Measurements from ENCODE around the gene USH2A. TPM values are rescaled to one million over a fixed set of nuclear protein-coding genes. Genes with fewer than 3 reads are reported as not detected.

USH2A gene
- polyA plus RNA-seq, 2 of the 4 experiments (the other 2 are of a cell fraction), result not detected

GRCh38 chr1:216114180-216114579 is 309.1 kb downstream of the USH2A start:
- POLR2A ChIA-PET, result no interaction called here

GRCh38 chr1:216113181-216113580 is 310.1 kb downstream of the USH2A start:
- no peak for TF ChIP-seq KDM1A (IDR thresholded peaks at IDR 0.05; ENCODE audit: low read depth)
- ChIA-PET POLR2A (no interaction called here), CTCF (no interaction called here)
- Histone ChIP-seq H3K27ac (no peak overlapping the region), H3K4me2 (no peak overlapping the region), H3K4me3 (no peak overlapping the region), H3K4me1 (no peaks in the 10 kb centered on the region), H3K9me3 (no peaks in the 10 kb centered on the region)
- 31% methylated on average over 4 of the region's 4 CpGs for WGBS (ENCODE audit: missing lambda C conversion rate)
- FAIRE-seq (no peak), DNase-seq (ENCODE audit: low read depth in 1 of 2, low spot score in 1 of 2) (no peak), ATAC-seq (no peak)

More at GRCh38 chr1:216114180-216114579, 309.1 kb downstream of the USH2A start:
- no peak for FAIRE-seq
- DNase-seq (ENCODE audit: low read depth in 1 of 2, low spot score in 1 of 2), result no peak
- Histone ChIP-seq H3K4me2 (no peak overlapping the region), H3K9me3 (no peaks in the 10 kb centered on the region), H3K4me3 (no peak overlapping the region), H3K4me1 (no peaks in the 10 kb centered on the region), H3K27ac (no peak overlapping the region)
- CTCF ChIA-PET, result no interaction called here
- no peak for TF ChIP-seq KDM1A (IDR thresholded peaks at IDR 0.05; ENCODE audit: low read depth)
- no peak for ATAC-seq

- TF ChIP-seq HOXA7 (CRISPR knock-in tag; IDR thresholded peaks at IDR 0.05) (no peak), ZNF302 (CRISPR knock-in tag; IDR thresholded peaks at IDR 0.05) (no peak), HDAC2 (IDR thresholded peaks at IDR 0.05) (no peak), HMGXB4 (CRISPR knock-in tag; IDR thresholded peaks at IDR 0.05; ENCODE audit: borderline replicate concordance) (no peak), CHD4 (IDR thresholded peaks at IDR 0.05; ENCODE audit: borderline replicate concordance) (no peak), MAZ (IDR thresholded peaks at IDR 0.05; ENCODE audit: borderline replicate concordance, low read depth, low read length) (no peak), USF2 (IDR thresholded peaks at IDR 0.05) (no peak), E2F6 (IDR thresholded peaks at IDR 0.05; ENCODE audit: borderline replicate concordance, low read depth) (no peak), RARB (CRISPR knock-in tag; IDR thresholded peaks at IDR 0.05) (no peak), CHD2 (IDR thresholded peaks at IDR 0.05; ENCODE audit: low read length, partially characterized antibody) (no peak), POLR2AphosphoS2 (conservative IDR thresholded peaks at IDR 0.05; ENCODE audit: low read length) (no peak), GATA3 (IDR thresholded peaks at IDR 0.05; ENCODE audit: borderline replicate concordance) (no peak), CBX2 (IDR thresholded peaks at IDR 0.05; ENCODE audit: borderline replicate concordance, low read depth) (no peak), HES2 (IDR thresholded peaks at IDR 0.05) (no peak), MYC (IDR thresholded peaks at IDR 0.05; ENCODE audit: borderline replicate concordance, low read length) (no peak), EHMT2 (IDR thresholded peaks at IDR 0.05; ENCODE audit: low read depth) (no peak), TP53 (CRISPR knock-in tag; IDR thresholded peaks at IDR 0.05) (no peak)
- H3K4me3 ChIP-seq, result no peak overlapping the region
- no peak for ATAC-seq
- no peak overlapping the region for H3K4me2 ChIP-seq
- ChIA-PET CTCF (no interaction called here), POLR2A (no interaction called here)
- no peak for DNase-seq (ENCODE audit: low read depth in 1 of 2, low spot score in 1 of 2)
- H3K27ac ChIP-seq, result no peak overlapping the region
- WGBS (ENCODE audit: missing lambda C conversion rate), result 2% methylated on average over 2 of the region's 2 CpGs
- no peaks in the 10 kb centered on the region for H3K9me3 ChIP-seq
- no peak for FAIRE-seq
- H3K4me1 ChIP-seq, result no peaks in the 10 kb centered on the region
Measured at GRCh38 chr1:216111842-216112241, 311.4 kb downstream of the USH2A start.

GRCh38 chr1:216095400-216095799 is 327.8 kb downstream of the USH2A start:
- H3K4me2 ChIP-seq, result no peak overlapping the region
- FAIRE-seq (no peak), ATAC-seq (no peak), DNase-seq (ENCODE audit: low read depth in 1 of 2, low spot score in 1 of 2) (no peak)
- H3K4me1 ChIP-seq, result no peaks in the 10 kb centered on the region
- ChIA-PET CTCF (interaction anchor here (1.0 kb wide), 1 partner anchor 50 kb away, joined by 3 read pairs; no protein-coding TSS in a partner anchor), POLR2A (no interaction called here)
- H3K4me3 ChIP-seq, result no peak overlapping the region
- H3K27ac ChIP-seq, result no peak overlapping the region
- WGBS (ENCODE audit: missing lambda C conversion rate), result 49% methylated on average over 4 of the region's 4 CpGs
- no peaks in the 10 kb centered on the region for H3K9me3 ChIP-seq
- no peak for TF ChIP-seq HEYL (CRISPR knock-in tag; IDR thresholded peaks at IDR 0.05)
- TF ChIP-seq HOXB5 (CRISPR knock-in tag; IDR thresholded peaks at IDR 0.05), result no peak
- TF ChIP-seq RARB (CRISPR knock-in tag; IDR thresholded peaks at IDR 0.05), result no peak
- TF ChIP-seq MAX (IDR thresholded peaks at IDR 0.05), result no peak
- TF ChIP-seq HES2 (IDR thresholded peaks at IDR 0.05), result no peak
- no peak for TF ChIP-seq ZNF302 (CRISPR knock-in tag; IDR thresholded peaks at IDR 0.05)
- no peak for TF ChIP-seq EP300 (IDR thresholded peaks at IDR 0.05)
- TF ChIP-seq BCL3 (IDR thresholded peaks at IDR 0.05), result no peak
- TF ChIP-seq PHF8 (IDR thresholded peaks at IDR 0.05; ENCODE audit: borderline replicate concordance, low read depth), result no peak
- no peak for TF ChIP-seq JUN (IDR thresholded peaks at IDR 0.05)
- no peak for TF ChIP-seq POLR2A (IDR thresholded peaks at IDR 0.05; ENCODE audit: low read length)
- no peak for TF ChIP-seq ESRRA (IDR thresholded peaks at IDR 0.05; ENCODE audit: borderline replicate concordance, low read length)
- TF ChIP-seq GATA3 (IDR thresholded peaks at IDR 0.05; ENCODE audit: borderline replicate concordance), result no peak
- TF ChIP-seq RNF2 (IDR thresholded peaks at IDR 0.05; ENCODE audit: borderline replicate concordance, low read depth), result no peak
- TF ChIP-seq MYC (IDR thresholded peaks at IDR 0.05; ENCODE audit: borderline replicate concordance, low read length), result no peak
